AG09319 (cell line): ENCODE results near the gene XRN2.

Source experiments
- DNase-seq: peaks from one replicate; pipeline ENCODE4 v3.0.0-alpha.2; 2010; ENCODE audit warnings: low read depth; ENCODE audit errors: extremely low read depth
- CTCF ChIP-seq: IDR thresholded peaks from 2 replicates; pipeline ENCODE4 v1.5.1; 2011; ENCODE audit warnings: low read depth, mild to moderate bottlenecking, inconsistent platforms, low read length, moderate library complexity

Gene XRN2

GRCh38 chr20:21433329-21433890 lies 130.3 kb downstream of the XRN2 start:
- TF ChIP-seq CTCF: no peak
- DNase-seq: no peak

- no peak for DNase-seq
- TF ChIP-seq CTCF: no peak
These were observed 132.4 kb downstream of the XRN2 start for GRCh38 chr20:21435576-21435975.

- TF ChIP-seq CTCF: no peak
- DNase-seq: peak; percentile 19
These were observed 133.1 kb downstream of the XRN2 start for GRCh38 chr20:21436205-21436604.

- TF ChIP-seq CTCF: no peak
- no peak for DNase-seq
These were observed 134.1 kb downstream of the XRN2 start for GRCh38 chr20:21437248-21437647.

GRCh38 chr20:21437816-21438215 lies 134.7 kb downstream of the XRN2 start:
- DNase-seq: no peak

More at GRCh38 chr20:21437816-21438215, 134.7 kb downstream of the XRN2 start:
- no peak for TF ChIP-seq CTCF
